Esophagus squamous epithelium (tissue), 4 donors: ENCODE measurements around the gene ATAD1.

Source experiments
- POLR2A ChIP-seq, 4 donors: fragments of 450-650 bp; IDR thresholded peaks; one replicate each; pipeline ENCODE4 v1.6.1; 2017; ENCODE audit warnings: antibody characterized with exemption in 4 of 4, mild to moderate bottlenecking in 4 of 4, moderate library complexity in 3 of 4
- TF ChIP-seq, protein P1 (sequence below), 6 experiments: fragments of 450-650 bp in 4 of 6; fragments of 200-600 bp in 2 of 6; sonication (generic) in 2 of 6; IDR thresholded peaks; one replicate each; pipeline ENCODE4 v1.5.1; 2016 to 2019; ENCODE audit warnings: antibody characterized with exemption in 6 of 6, mild to moderate bottlenecking in 4 of 6, moderate library complexity in 4 of 6

DNA sequence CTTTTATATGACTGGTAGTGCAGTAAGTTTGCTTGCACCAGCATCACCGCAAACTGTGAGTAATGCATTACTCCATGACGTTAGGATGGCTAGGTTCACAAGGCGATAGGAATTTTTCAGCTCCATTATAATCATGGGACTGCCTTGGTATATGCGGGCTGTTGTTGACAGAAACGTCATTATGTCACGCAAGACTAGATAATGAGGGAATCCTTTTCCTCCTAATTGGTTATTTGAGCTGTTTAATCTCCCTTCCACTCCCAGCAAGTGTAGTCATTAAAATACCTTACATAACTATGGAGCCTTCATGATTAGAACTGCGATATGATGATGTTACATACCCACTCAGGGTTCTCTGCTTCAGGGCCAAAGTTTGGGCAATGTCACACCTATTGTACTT is 28.0 kb upstream of the ATAD1 start:
- TF ChIP-seq, protein P1, sequence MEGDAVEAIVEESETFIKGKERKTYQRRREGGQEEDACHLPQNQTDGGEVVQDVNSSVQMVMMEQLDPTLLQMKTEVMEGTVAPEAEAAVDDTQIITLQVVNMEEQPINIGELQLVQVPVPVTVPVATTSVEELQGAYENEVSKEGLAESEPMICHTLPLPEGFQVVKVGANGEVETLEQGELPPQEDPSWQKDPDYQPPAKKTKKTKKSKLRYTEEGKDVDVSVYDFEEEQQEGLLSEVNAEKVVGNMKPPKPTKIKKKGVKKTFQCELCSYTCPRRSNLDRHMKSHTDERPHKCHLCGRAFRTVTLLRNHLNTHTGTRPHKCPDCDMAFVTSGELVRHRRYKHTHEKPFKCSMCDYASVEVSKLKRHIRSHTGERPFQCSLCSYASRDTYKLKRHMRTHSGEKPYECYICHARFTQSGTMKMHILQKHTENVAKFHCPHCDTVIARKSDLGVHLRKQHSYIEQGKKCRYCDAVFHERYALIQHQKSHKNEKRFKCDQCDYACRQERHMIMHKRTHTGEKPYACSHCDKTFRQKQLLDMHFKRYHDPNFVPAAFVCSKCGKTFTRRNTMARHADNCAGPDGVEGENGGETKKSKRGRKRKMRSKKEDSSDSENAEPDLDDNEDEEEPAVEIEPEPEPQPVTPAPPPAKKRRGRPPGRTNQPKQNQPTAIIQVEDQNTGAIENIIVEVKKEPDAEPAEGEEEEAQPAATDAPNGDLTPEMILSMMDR (IDR thresholded peaks at IDR 0.05): no peak
- no peak for TF ChIP-seq POLR2A (IDR thresholded peaks at IDR 0.05)
